Hematopoietic multipotent progenitor cell treated with erythropoietin and hydrocortisone succinate and interleukin-3 and kit ligand, for 6 days (in vitro differentiated cells): ENCODE results near the gene PWWP2B.

Experiments
- DNase-seq: peaks from one replicate; pipeline ENCODE4 v3.0.0-alpha.2; 2015

PWWP2B gene

DNA sequence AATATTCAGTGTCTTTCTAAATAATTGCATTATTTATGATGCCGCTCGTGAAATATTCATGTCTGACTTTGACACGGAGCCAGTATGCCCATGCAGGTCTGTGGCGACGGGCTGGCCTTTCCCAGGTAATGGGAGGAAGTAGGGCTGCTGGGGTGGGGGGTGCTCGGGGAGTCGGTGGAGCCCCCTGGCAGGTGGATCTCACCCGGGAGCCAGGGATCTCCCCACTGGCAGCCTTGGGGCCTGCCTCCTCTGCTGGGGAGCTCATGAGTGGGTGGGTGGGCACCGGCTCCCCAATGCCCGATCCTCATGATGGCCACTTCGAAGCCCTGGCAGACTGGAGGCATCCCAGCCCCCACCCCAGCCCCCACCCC lies 52.8 kb downstream of the PWWP2B start:
- no peak for DNase-seq

DNA sequence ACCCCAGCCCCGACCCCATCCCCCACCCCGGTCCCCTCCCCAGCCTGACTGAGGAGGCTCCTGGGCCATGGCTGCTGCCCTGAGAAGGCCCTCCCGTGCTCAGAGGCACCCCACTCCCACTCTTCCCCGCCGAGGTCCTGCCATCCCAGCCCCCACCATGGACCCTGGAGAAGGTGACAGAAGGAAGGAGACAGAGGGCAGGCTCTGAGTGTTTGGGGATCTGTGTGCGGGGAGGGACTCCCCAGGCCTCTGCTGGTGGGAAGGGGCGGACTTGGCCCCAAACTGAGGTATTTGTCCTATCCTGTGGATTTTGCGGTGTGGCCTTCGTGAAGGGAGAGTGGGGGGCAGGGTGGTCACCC lies 53.4 kb downstream of the PWWP2B start:
- DNase-seq = no peak

DNA sequence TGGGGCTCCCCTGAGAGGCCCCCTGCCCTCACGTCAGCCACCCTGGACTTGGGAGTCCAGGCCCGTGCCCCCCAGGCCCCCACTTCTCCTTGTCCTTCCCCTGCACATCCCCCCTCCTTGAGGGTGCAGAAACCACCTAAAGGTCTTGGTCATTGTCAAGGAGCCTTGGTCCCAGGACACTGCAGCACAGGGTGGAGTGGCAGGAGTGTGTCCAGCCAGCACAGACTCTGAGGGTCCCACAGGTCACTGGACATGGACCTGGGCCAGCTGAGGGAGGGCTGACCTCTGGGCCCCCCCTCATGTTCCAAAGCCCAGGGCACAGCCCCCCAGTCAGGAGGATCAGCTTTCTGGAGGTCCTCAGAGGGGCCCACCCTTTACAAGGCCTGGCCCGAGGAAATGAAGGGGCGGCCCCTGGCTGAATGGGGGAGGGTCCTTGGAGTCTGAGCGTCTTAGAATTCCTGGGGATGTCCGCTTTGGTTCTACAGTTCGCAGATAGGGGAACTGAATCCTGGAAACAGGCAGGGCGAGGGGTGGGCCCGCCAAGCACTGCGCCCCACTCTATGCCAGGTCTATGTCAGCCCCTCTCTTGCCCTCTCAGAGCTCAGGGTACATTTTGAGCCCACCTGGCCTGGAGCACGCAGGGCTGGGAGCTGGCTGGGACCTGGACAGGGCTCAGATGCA lies 54.0 kb downstream of the PWWP2B start:
- DNase-seq = no peak

DNA sequence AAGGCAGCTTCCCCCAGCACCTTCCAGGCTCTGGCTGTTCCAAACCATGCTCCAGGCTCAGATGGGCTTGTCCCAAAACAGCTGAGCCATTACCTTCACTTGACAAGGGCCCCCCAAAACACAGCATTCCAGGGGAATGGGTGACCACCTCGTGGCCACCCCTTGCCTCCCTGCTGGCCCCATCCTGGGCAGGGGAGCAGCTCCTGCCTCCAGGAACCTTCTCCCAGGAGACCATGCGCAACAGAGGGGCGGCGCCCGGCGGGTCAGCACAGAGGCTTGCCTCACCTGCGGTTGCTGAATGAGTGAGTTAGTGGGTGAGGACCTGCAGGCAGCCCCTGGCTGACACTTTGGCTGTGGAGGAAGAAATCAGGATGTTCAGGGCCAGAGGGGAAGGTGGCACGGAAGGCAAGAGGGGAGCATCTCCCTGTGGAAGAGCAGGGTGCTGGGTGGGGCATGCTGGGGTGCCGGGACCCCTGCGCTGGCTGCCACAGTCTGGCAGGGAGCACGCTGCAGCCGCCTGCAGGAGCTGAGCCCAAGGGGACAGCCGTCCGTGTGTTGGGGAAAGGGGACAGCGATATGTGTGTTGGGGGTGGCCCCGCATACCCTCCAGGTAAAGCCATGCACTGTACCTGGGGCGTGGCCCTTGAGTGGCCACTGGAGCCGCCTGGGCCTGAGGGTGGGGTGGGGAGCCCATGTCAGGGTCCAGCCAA lies 54.7 kb downstream of the PWWP2B start:
- no peak for DNase-seq

DNA sequence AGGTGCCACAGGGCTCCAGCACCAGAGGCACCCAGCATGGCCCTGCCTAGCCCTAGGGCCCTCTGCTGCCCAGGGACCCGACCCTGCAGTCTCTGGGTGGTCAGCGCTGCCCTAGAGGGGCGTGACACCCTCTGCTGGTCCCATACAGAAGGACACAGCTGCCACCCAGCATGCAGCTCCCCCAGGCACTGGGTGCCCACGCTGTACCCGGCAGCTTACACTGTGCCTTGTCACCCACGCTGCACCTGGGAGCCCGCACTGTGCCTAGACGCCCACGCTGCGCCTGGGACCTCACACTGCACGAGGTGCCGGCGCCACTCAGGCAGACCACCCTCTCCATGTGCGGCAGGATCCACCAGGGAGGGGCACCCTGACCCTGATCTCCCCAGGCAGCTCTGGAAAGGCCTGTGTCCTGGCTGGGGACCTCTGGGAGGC lies 55.2 kb downstream of the PWWP2B start:
- DNase-seq = no peak

GRCh38 chr10:132452651-132453469 lies 55.9 kb downstream of the PWWP2B start:
- DNase-seq = peak; percentile 85

DNA sequence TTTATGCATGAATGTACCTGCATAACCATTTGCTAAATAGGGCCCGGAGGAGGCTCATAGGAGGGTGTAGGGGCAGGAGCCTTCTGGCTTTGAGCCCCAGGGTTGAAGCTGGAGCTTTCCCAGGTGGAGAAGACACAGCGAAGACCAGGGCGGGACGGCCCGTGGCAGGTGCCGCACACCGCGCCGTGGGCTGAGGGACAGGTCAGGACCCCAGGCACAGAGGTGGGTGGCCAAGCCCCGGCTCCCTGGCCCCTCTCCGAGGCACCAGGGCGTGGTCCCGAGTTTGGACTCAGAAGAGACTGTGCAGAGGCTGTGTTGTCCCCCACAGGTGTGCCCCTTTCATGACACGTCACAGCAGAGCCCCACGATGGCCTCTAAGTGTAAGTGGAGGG lies 56.5 kb downstream of the PWWP2B start:
- no peak for DNase-seq

- no peak for DNase-seq
These were observed 57.5 kb downstream of the PWWP2B start for GRCh38 chr10:132454296-132455198.

DNA sequence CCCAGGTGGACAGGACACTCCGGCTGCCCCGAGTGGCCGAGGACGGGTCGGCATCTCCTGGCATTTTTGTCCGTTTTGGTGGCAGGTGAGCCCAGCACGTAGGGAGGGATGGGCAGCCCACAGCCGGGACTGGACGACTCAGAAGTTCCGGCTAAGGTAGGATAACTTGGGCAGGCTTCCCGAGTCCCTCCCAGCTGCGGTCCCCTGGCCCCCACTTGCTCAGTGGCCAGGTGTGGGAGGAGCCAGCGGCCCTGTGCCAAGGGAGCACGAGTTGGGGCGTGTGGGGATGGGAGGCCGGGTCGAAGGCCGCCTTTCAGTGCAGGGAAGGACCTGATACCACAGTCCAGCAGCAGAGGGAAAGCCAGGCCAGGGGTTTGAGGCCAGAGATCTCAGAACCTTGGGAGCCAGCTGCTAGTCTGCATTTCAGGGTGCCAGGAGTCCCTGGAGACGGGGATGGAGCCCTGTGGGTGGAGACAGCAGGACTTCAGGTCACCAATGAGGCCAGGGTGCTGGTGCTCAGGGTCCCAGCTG lies 58.5 kb downstream of the PWWP2B start:
- DNase-seq = no peak

GRCh38 chr10:132455986-132456847 lies 59.2 kb downstream of the PWWP2B start:
- DNase-seq = no peak

DNA sequence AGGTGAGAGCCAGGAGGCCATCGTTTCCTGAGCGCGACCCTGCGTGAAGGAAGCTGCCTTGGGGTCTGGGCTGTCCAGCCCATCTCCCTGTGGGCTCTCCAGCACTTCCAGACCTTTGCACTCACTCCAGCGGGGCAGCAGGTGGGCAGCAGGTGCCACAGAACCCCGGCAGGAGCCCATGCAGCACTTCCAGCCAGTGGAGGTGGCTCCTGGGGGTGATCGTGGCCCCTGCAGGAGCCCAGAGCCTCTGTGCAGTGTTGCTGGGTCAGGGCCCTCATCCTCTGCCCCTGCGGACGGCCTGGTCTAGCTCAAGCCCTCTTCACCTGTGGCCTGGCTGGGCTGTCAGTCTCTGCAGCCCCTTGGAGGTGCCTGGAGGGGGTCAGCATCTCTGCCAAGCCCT lies 59.9 kb downstream of the PWWP2B start:
- DNase-seq = no peak

GRCh38 chr10:132457328-132458070 lies 60.5 kb downstream of the PWWP2B start:
- no peak for DNase-seq

DNA sequence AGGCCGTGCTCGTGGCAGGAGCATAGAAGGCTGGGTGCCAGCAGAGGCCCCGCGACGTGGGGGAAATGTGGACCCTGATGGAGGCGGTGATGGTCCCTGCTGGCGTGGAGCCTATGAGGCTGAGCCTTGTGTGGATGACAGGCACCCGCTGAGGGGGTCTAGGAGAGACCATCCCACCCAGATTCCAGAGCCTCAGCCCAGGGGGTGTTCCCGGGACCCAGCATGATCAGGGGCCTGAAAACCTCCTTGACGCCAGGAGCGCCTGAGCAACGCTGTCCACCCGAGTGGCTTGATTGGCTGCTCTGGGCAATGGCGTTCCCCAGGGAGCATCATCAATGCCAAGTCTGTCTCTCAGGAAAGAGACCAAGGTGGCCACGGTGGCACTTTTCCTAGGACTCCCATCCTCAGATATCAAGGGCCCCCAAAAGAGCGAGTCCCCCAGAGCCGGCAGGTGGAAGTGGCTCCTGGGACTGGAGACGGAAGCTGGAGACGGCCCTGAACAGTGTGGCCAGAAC lies 61.1 kb downstream of the PWWP2B start:
- DNase-seq = no peak

GRCh38 chr10:132458586-132459300 lies 61.7 kb downstream of the PWWP2B start:
- DNase-seq = peak; percentile 54

- DNase-seq = no peak
These were observed 62.5 kb downstream of the PWWP2B start for GRCh38 chr10:132459301-132460003.

DNA sequence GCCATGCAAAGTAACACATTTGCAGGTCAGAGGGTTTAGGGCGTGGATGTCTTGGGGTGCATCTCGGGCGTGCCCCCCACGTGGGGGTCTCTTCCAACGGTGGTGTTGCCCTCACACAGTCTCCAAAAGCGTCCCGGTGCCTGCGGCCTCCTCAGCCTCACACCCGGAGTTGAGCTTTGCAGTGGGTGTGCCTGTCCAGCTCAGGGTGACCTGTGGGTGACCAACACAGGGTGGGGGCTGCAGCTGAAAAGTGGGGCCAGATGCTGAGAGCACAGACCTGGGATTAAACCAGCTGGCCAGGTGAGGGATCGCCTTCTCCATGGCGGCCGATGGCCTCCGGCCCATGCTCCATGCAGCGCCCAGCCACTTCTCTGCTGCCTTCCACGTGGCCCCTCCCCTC lies 63.1 kb downstream of the PWWP2B start:
- DNase-seq = no peak

DNA sequence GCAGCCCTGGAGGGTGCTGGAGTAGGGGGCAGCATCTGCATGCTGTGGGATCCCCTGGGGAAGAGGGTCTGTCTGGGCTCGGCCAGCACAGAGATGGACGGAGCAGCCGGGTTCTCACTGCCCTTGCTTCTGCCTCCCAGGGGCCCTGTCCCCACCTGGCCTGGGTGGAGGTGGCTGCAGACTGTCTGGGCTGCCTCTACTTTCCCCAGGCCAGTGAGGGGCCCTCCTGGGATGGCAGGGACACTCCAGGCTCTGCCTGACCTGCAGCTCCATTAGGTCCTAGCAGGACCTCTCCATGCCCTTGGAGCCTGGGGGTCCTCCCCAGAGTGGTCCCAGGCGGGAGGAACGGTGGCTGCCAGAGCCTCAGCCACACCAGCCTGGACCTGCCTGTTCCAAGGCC lies 63.7 kb downstream of the PWWP2B start:
- DNase-seq = no peak

DNA sequence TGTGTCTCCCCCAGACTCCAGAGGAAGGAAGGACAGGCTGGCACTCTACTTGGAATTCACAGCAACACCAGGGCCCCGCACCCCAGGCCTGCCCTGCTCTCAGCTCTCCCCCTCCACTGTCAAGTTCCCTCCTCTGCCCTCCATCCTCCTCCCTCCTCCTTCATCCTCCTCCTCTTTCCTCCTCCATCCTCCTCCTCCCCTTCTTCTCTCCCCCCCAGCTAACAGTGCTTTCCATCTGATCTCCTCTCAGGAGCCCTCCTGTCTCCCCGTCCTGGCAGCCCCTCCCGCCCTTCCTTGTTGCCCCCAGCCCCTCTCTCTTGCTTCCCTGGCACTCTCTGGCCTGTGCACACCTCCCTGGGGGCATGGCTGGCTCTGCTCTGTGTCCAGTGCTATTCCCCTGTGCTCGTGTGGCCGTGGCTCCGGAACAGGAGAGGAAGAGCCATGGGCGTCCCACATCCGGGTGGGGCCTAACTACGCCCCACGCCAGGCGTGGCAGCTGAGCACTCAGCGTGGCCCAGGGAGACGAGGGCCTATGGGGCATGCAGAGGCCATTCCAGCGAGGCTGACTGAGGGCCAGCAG lies 64.2 kb downstream of the PWWP2B start:
- DNase-seq = no peak

- DNase-seq = no peak
These were observed 64.8 kb downstream of the PWWP2B start for GRCh38 chr10:132461683-132462231.
